SK-N-SH (cell line): ENCODE measurements around the gene HECW1. TPM values are rescaled to one million over a fixed set of nuclear protein-coding genes. Genes with fewer than 3 reads are reported as not detected.
A peak's percentile ranks its signal among the peaks of the same experiment; 100 is the strongest.

Experiments used
- CTCF ChIP-seq: fragments of 200-600 bp; sonication (generic); IDR thresholded peaks from 2 replicates; pipeline ENCODE4 v1.6.1; 2017; ENCODE audit warnings: antibody characterized with exemption, mild to moderate bottlenecking, moderate library complexity
- EZH2phosphoT487 ChIP-seq: fragments of 200-600 bp; sonication (generic); IDR thresholded peaks from 2 replicates; pipeline ENCODE4 v1.6.1; 2017; ENCODE audit warnings: low read depth, mixed run types, mild to moderate bottlenecking, antibody characterized with exemption, moderate library complexity, borderline replicate concordance
- GATA2 ChIP-seq: sonication (generic); formaldehyde crosslinking; IDR thresholded peaks from 2 replicates; pipeline ENCODE4 v1.5.0; 2020; ENCODE audit warnings: mild to moderate bottlenecking, missing genetic modification reagents
- MAX ChIP-seq: IDR thresholded peaks from 2 replicates; pipeline ENCODE4 v1.4.0; 2012; ENCODE audit warnings: low read depth
- MXI1 ChIP-seq: IDR thresholded peaks from 2 replicates; pipeline ENCODE4 v1.6.1; 2012; ENCODE audit warnings: mild to moderate bottlenecking, low read depth, low read length, improper control_type of control experiment
- NFIC ChIP-seq: IDR thresholded peaks from 2 replicates; pipeline ENCODE4 v1.4.0; 2012; ENCODE audit warnings: borderline replicate concordance
- NRF1 ChIP-seq: IDR thresholded peaks from 2 replicates; pipeline ENCODE4 v1.6.1; 2012; ENCODE audit warnings: low read depth, mild to moderate bottlenecking, low read length
- RAD21 ChIP-seq: IDR thresholded peaks from 2 replicates; pipeline ENCODE4 v1.6.1; 2012; ENCODE audit warnings: mild to moderate bottlenecking, low read length
- RCOR1 ChIP-seq: fragments of 150-350 bp; IDR thresholded peaks from 2 replicates; pipeline ENCODE4 v1.6.1; 2017; ENCODE audit warnings: antibody characterized with exemption, low read length
- REST ChIP-seq: IDR thresholded peaks from 2 replicates; pipeline ENCODE4 v1.6.1; 2012; ENCODE audit warnings: mild to moderate bottlenecking, low read depth, low read length, moderate library complexity
- RFX5 ChIP-seq: IDR thresholded peaks from 2 replicates; pipeline ENCODE4 v1.6.1; 2012; ENCODE audit warnings: mild to moderate bottlenecking, improper control_type of control experiment, low read length
- RXRA ChIP-seq: IDR thresholded peaks from 2 replicates; pipeline ENCODE4 v1.4.0; 2012; ENCODE audit warnings: low read depth, mild to moderate bottlenecking, borderline replicate concordance
- TAF1 ChIP-seq: IDR thresholded peaks from 2 replicates; pipeline ENCODE4 v1.6.1; 2012; ENCODE audit warnings: low read depth, mild to moderate bottlenecking, low read length, moderate library complexity, borderline replicate concordance
- TEAD4 ChIP-seq: IDR thresholded peaks from 2 replicates; pipeline ENCODE4 v1.4.0; 2012; ENCODE audit warnings: mild to moderate bottlenecking, borderline replicate concordance; ENCODE audit not compliant: insufficient read depth
- USF1 ChIP-seq: IDR thresholded peaks from 2 replicates; pipeline ENCODE4 v1.4.0; 2012; ENCODE audit warnings: low read depth, borderline replicate concordance
- USF2 ChIP-seq: fragments of 150-350 bp; IDR thresholded peaks from 2 replicates; pipeline ENCODE4 v1.6.1; 2017; ENCODE audit warnings: antibody characterized with exemption, low read length, low read depth, borderline replicate concordance
- YY1 ChIP-seq: IDR thresholded peaks from 2 replicates; pipeline ENCODE4 v1.4.0; 2012; ENCODE audit warnings: low read depth, mild to moderate bottlenecking
- ZBTB33 ChIP-seq: IDR thresholded peaks from 2 replicates; pipeline ENCODE4 v1.4.0; 2012; ENCODE audit warnings: low read depth, borderline replicate concordance
- polyA plus RNA-seq, 3 experiments: library from polyadenylated mRNA; depleted of rRNA; stranded (reverse); fragments of >200 nt; gene quantifications; 2 replicates each; pipeline ENCODE4 v1.2.3, GENCODE V29; 2012

The HECW1 gene
- polyA plus RNA-seq, 1 of the 3 experiments (the other 2 are of a cell fraction): not detected

GRCh38 chr7:43481902-43482678 lies 369.6 kb downstream of the HECW1 start (continued):
- TF ChIP-seq REST (no peak), EZH2phosphoT487 (no peak), NFIC (peak; percentile 80), RCOR1 (no peak), USF2 (no peak), MXI1 (no peak), YY1 (no peak), RXRA (0 out of 2 replicates have a peak, but pooled peaks have one; percentile 21), RAD21 (no peak), NRF1 (no peak), GATA2 (CRISPR knock-in tag) (no peak), MAX (no peak), TAF1 (no peak), TEAD4 (peak; percentile 54; the same call in 1 of the 2 replicates), CTCF (no peak), ZBTB33 (no peak), RFX5 (no peak), USF1 (no peak)
